HG03432 (cell line): ENCODE data around the gene ME3.

ENCODE experiments used
- ATAC-seq: cut with Tn5 transposase; IDR thresholded peaks from one replicate; pipeline ENCODE4 v1.9.1; 2021; ENCODE audit warnings: mild to moderate bottlenecking, moderate library complexity; ENCODE audit not compliant: unreplicated experiment

ME3 gene

DNA sequence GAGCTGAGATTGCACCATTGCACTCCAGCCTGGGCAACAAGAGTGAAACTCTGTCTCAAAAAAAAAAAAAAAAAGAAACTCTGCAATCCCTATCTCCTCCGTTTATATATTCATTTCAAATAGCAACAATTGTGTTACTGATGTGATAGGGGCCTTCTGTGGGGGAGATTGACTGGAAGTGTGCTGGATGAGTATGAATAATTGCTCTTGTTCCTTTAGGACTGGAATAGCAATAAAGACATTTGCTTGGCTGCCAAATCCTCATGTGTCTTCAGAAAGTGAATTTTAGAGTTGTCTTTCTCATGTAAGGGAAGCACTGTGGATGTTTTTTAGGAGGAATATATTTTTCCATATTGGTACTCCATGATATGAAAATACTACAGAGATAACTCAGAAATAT, 21.1 kb upstream of the ME3 start:
- ATAC-seq = no peak

DNA sequence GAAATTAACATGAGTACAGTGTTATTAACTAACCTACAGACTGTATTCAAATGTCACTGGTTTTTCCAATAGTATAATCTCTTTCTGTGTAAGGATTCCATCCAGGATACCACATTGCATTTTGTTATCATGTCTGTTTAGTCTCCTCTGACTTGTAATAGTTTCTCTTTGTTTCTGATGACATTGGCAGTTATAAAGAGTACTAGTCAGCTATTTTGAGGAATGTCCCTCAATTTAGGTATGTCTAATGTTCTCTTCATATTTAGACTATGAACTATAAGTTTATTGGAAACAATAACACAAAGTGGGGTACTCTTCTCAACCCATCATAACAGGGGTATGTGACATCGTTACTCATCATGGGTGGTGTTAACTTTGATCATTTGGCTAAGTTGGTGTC, 20.3 kb upstream of the ME3 start:
- ATAC-seq = no peak

GRCh38 chr11:86692317-86692716, 19.9 kb upstream of the ME3 start:
- no peak for ATAC-seq

DNA sequence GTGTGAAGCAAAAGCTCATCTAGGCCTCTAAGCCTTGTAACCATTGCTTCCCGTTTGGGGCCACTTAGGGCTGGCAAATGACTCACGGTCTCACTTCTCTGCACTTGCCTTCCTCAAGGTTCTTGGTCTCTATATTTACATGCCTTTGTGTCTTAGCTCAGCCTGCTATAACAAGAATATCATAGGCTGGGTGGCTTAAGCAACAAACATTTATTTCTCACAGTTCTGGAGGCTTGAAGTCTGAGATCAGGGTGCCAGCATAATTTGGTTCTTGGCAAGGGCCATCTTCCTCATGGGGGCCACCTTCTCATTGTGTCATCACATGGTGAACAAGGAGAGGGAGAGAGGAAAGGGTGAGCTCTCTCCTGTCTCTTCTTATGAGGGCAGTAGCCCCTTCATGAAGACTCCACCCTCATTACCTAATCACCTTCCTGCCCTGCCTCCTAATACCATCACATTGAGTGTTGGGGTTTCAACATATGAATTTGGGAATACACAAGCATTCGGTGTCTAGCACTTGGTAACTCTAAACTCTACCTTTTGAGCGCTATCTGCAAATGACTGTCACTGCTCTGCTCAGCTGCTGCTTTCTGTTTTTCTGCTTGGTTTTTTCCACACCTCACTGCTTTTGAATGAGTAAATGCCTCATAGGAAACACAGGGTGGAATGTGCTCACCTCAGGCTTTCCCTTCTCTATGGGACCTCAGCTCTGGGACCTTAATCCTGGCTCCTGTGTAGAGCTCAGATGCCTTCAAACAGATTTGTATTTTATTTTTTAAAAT, 16.2 kb upstream of the ME3 start:
- peak; percentile 95 for ATAC-seq

- no peak for ATAC-seq
Observed at GRCh38 chr11:86687185-86687778, 14.9 kb upstream of the ME3 start.

GRCh38 chr11:86686531-86686930, 14.1 kb upstream of the ME3 start:
- no peak for ATAC-seq

- ATAC-seq = no peak
Observed at GRCh38 chr11:86681483-86681756, 9.0 kb upstream of the ME3 start.

- ATAC-seq = no peak
Observed at GRCh38 chr11:86680716-86681482, 8.5 kb upstream of the ME3 start.

DNA sequence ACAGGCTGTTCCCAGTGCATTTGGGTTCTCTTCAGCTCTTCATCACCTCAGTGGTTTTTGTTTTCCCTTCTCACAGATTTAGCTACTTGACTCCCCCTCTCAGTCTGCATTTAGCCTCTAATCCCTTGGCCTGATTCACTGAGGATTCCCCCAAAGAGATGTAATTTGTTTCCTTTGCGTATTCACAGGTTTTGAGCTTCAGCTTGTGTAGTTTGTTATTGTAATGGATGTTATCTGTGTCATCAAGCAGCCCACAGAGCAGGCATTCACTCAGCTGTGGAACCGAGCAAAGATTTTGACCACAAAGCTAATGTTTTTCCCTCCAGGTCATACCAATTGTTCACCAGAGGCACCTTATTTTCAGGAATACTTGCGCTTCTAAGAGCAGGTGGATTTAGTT, 6.4 kb upstream of the ME3 start:
- ATAC-seq = peak; percentile 48

GRCh38 chr11:86678296-86678695, 5.9 kb upstream of the ME3 start:
- no peak for ATAC-seq

DNA sequence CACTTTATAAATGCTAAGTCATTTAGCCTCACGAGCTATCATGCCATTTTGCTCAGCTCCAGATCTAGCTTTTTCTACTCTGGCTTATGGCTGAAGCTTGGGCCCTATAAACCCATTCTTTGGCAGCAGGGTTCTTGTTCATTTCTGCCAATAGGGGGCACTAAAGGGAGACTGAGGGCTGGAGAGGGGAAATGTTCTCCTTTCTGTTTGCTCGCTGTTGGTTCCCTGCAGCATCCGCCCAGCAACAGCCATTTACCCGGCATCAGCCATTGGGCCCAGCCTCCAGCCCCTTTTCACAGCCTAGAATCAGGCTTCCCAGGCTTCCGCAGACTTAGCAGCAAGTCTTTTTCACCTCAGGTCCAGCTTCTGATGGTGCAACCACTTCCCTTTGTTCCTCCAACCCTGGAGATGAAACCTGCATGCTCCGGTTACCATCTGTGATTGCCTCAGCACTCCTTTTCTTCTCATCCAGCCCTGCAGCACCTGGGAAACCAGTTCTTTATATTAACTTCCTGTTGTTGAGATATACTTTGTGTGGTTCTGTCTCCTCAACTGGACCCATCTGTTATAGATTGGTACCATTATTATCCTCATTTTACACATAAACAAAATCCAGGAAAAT, 4.2 kb upstream of the ME3 start:
- no peak for ATAC-seq

DNA sequence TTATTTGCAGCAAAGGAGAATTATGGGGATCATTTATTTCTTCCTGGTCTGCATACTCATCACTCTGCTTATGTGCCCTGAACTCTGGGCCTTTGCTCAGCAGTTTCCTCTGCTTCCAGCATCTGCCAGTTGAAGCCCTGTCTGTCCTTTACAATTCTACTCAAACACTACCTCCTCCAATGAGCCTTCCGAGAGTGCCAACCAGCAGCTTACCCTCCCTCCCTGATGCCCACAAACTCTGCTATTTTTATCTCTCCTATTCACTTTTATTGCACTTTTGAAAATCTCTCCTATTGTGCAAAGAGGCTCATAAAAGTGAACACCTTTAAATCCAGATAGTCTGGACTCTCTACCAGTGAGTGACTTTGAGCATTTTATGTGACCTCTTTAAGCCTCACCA, 3.6 kb upstream of the ME3 start:
- no peak for ATAC-seq

DNA sequence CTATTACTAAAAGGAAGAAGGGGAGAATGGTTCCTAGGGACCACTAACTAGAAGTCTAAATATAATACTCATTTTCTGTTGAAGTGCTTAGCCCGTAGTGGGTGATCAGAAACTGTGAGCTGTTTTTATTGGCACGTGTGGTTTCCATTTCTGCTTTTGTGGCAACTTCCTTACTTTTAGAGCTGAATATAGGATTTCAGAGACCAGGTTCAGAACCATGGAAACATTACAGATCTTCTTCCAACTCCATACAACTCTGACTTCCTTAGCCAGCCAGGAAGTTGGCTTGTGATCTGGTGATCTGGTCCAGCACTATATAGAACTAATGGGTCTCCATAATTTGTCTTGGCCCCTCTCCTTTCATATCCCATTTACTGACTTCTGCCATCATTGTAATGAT, 2.6 kb upstream of the ME3 start:
- ATAC-seq = no peak

DNA sequence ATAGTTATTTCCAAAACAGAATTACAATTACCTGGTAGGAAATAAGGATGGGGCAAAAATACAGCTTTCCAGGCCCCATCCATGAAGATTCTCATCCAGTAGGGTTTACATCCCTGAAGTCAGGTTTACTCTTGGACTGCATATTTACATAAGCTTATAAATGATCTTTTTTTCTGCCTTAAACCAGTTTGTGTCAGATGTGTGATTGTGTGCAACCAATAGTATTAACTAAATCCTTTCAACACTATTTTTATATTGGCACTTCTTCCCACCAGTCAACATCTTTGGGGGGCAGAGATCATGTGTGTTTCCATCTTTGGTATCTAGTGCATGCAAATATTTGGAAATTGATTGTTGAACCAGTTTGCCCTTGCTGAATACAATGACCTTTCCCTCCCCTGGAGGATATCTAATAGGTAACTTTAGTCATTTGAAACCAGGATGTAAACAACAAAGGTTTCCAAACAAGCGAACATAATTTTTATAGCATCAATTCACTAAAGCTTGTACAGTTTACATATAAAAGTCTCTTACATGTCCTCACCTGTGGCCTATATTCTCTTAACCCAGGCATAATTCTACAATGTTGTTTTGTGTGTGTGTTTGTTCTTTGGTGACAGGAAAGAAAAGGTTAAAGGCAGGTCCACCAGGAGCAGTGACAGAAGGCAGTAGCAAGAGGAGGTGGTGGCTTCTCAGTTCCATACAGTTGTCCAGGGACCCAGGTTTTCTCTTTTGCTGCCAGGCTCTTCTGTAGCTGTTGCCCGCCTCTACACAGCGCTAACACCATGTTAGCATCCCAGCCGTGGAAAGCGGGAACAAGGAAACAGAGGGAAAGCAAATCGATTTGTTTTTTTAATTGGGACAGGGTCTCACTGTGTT, 1.7 kb upstream of the ME3 start:
- no peak for ATAC-seq

- ATAC-seq = no peak
Observed at GRCh38 chr11:86673055-86673843, 833 bp upstream of the ME3 start.

- peak; percentile 27 for ATAC-seq
Observed at GRCh38 chr11:86671531-86672006, 847 bp downstream of the ME3 start.

- ATAC-seq = no peak
Observed at GRCh38 chr11:86670911-86671310, 1.5 kb downstream of the ME3 start.

DNA sequence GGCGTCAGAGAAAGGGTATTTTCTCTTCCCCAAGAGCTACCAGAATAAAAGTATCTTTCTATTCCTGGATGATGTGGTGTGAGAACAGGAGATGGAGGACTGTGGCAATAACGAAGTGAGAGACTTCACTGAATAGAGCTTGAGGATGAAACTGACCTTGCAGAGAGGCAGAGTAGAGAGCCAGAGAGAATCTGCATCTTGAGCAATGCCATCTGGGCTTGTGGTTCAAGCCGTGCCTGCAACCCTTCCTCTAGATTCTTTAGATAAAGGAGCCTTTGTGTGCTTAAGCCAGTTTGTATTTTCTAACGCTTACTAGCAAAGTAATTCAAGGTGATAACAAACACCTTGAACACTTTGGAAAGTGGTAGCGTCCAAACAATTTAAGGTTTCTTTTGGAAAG, 2.2 kb downstream of the ME3 start:
- ATAC-seq = no peak

DNA sequence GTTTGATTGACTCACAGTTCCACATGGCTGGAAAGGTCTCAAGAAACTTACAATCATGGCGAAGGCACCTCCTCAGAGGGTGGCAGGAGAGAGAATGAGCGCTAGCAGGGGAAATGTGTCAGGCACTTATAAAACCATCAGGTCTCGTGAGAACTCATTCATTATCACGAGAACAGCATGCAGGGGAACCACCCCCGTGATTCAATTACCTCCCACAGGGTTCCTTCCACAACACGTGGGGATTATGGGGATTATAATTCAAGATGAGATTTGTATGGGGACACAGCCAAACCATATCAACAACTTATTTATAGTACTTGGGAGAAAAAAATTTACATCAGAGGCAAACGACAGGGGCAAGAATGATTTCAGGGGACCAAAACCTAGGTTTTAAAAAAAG, 3.0 kb downstream of the ME3 start:
- ATAC-seq = no peak

- no peak for ATAC-seq
Observed at GRCh38 chr11:86668929-86669328, 3.5 kb downstream of the ME3 start.
